NCI-H146 treated with DMSO at 0.1 percent for 48 hours (cell line): Measurements from ENCODE around the gene CNPY4.
A peak's percentile ranks its signal among the peaks of the same experiment; 100 is the strongest.

ENCODE experiments used
- DNase-seq: peaks from one replicate; lab custom pipeline; 2025; ENCODE audit not compliant: unreplicated experiment; lab: John Stamatoyannopoulos, UW

Gene CNPY4

DNA sequence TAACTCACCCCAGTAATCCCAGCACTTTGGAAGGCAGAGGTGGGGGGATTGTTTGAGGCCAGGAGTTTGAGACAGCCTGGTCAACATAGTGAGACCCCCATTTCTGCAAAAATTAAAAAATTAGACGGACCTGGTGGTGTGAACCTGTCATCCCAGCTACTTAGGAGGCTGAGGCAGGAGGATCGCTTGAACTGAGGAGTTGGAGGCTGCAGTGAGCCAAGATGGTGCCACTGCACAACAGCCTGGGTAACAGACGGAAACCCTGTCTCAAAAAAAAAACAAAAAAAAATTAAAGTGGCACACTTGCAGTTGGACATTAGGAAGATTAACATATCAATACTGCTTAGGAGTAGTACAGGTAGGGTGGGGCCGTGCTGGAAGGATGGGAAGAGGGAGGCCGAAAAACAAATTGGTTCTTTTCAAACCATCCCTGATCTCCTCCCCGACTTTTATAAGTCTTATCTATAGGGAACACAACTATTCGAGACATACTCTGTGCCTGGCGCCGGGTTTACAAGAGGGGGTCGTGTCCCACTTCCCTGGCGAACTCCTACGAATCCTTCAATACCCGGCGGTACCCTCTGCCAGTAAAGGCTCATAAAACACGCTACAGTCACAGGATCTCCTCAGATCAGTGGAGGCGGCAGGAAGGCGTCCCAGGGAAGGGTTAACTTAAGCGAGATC lies 904 bp upstream of the CNPY4 start:
- DNase-seq = no peak

DNA sequence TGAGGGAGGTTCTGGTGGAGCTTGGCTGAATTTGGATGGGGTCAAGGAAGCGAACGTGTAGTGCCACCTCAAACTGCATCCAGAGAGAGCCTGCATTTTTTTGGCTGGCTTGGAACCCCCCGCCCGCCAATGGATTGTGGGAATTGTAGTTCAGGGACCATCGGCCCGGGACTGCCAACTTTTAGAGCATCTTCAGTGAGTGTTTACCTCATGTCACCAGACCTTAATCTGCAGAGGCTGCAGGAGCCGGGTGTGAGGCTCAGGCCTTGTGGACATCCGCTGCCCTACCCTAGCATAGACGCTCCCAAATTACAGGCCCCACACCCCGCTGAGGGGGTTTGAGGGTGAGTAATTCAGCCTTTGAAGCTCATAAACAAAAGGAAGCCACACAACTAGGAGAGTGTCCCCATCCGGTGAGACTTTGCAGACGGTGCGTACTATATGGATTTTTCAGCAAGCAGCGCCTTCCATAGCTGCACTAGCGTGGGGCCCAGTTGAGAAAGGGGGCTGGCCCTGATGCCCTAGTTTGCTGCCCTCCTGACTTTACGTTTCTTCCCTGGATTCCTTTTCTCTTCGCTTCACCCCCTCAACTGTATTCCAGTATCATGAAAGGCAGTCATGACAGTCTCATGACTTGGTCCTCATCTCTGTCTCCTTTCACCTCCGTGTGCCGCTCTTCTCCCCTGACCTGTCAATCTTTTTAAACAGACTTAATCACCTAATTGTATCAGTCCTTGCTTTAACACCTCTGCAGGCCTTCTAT lies 717 bp downstream of the CNPY4 start:
- no peak for DNase-seq

DNA sequence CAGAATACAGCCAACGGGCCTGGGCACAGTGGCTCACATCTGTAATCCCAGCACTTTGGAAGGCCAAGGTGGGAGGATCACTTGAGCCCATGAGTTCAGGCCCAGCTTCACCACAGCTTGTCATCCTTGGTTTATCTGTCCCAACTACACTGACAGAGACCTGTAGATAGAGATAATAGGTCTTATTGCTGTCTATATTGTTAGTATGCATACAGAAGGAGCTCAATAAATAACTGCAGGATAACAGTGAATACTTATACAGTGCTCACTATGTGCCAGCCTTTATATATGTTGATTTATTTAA lies 1.3 kb downstream of the CNPY4 start:
- no peak for DNase-seq

DNA sequence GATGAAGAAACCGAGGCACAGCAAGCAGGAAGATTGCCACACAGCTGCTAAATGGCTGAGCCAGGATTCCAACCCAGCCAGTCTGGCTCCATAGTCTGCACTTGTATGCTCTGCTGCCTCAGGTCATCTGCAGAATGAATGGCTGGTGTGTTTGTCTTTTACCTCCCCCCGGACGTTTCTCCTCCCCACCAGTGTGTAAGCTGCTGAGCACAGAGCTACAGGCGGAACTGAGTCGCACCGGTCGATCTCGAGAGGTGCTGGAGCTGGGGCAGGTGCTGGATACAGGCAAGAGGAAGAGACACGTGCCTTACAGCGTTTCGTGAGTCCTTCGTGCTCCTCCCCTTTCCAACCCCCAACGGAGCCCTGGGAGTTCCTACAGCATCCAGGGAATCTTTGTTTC lies 2.6 kb downstream of the CNPY4 start:
- DNase-seq = no peak

DNA sequence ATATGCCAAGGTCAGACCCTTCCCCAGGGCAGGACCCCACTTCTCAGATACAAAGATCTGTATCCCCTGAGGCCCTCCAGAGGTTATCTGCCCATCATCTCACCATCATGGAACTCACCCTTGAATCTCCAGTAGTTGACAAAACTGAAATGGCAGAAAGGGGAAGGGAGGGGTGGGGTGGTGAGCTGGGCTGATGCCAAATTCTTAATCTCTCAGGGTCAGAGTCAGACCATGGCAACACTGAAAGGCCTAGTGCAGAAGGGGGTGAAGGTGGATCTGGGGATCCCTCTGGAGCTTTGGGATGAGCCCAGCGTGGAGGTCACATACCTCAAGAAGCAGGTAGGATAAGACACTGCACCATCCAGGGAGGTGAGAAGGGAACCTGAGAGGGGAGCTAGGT lies 3.1 kb downstream of the CNPY4 start:
- DNase-seq = no peak

DNA sequence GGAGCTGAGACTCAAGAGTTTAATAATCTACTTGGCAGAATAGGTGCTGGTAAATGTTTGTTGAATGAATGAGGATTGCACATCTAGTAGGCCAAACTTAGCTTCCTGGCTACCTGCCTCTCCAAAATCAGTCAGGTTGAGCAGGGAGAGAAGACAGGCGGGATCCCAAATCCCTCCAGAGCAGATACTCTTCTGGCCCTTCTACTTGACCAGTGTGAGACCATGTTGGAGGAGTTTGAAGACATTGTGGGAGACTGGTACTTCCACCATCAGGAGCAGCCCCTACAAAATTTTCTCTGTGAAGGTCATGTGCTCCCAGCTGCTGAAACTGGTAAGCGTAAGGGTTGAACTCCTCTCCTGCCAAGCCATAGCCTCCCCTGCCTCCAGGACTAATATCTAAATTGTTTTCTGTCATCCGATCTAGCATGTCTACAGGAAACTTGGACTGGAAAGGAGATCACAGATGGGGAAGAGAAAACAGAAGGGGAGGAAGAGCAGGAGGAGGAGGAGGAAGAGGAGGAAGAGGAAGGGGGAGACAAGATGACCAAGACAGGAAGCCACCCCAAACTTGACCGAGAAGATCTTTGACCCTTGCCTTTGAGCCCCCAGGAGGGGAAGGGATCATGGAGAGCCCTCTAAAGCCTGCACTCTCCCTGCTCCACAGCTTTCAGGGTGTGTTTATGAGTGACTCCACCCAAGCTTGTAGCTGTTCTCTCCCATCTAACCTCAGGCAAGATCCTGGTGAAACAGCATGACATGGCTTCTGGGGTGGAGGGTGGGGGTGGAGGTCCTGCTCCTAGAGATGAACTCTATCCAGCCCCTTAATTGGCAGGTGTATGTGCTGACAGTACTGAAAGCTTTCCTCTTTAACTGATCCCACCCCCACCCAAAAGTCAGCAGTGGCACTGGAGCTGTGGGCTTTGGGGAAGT lies 5.1 kb downstream of the CNPY4 start:
- DNase-seq = no peak

DNA sequence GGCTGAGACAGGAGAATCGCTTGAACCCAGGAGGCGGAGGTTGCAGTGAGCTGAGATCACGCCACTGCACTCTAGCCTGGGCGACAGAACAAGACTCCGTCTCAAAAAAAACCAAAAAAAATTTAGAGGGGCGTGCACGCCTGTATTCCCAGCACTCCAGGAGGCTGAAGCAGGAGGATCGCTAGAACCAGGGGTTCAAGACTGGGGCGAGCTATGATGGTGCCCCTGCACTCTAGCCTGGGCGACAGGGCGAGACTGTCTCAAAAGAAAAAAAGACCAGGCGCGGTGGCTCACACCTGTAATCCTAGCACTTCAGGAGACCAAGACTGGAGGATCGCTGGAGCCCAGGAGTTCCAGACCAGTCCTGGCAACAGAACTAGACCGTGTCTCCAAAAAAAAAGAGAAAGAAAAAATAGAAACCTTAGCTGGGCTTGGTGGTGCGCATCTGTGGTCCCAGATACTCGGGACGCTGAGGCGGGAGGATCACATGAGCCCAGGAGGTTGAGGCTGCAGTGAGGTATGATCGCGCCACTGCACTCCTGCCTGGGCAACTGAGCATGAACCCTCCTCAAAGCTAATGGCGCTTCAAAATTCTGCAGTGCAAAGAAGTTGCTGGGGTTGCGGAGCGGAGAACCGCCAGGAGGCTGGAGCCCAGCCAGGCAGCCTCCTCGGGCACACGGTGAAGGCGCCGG lies 7.0 kb downstream of the CNPY4 start:
- no peak for DNase-seq

DNA sequence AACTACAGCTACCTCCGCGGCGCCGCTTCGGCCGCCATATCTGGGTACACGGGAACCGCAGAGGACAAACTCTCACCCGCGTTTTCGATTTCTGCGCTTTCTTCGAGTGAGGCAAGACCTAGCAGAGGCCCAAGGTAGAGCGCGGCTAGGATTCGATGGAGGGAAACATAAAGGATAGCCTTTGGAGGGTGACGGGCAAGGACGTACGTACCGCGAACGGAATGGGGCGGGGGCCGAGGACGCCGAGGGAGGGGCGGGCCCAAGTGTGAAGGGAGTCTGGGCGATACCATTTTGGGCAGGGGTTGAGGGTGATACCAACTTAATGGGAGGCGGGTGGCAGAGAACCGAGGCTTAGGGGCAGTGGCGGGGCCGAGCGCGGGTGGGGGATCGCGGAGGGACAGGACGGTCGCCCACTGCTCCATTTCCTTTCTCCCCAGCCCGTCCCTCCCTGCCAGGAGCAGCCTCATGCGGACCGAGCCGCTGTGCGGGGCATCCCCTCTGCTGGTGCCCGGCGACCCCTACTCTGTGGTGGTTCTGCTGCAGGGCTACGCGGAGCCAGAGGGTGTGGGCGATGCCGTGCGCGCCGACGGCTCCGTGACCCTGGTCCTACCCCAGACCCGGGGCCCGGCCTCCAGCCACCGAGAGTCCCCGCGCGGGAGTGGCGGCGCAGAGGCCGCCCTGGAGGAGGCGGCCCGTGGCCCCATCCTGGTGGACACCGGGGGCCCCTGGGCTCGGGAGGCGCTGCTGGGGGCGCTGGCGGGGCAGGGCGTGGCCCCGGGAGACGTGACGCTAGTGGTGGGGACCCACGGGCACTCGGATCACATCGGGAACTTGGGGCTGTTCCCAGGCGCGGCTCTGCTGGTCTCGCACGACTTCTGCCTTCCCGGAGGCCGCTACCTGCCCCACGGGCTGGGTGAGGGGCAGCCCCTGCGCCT lies 7.8 kb downstream of the CNPY4 start, which contains the start of gene MBLAC1:
MBLAC1 (plus strand) TSS at position 37 of the 935 bp plus-strand sequence; CDS start at position 466, 429 bp downstream.
- DNase-seq = peak; percentile 75

DNA sequence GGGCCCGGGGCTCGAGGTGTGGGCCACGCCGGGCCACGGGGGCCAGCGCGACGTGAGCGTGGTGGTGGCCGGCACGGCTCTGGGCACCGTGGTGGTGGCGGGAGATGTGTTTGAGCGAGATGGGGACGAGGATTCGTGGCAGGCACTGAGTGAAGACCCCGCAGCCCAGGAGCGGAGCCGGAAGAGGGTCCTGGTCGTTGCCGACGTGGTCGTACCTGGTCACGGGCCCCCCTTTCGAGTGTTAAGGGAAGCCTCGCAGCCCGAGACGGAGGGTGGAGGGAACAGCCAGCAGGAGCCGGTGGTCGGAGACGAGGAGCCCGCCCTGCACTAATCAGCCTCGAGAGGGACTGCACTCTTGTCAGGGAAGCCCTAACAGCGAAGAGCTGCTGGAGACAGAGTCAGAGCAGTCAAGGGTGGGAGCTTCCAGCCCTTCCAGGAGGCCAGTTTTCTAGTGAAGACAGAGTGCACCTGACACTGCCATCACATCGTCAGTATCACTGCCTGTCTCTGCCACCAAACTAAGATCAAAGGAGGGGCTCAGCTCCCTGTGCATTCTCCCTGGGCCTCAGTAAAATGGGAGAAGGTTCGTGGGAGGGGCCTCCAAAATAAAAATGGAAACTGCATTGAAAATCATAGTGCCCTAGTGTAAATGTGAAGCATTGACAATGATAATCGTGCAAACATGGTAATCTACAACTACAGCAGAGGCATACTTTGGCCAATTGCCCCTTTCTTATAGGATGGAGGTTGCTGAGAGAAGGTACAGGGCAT lies 8.6 kb downstream of the CNPY4 start:
- no peak for DNase-seq

DNA sequence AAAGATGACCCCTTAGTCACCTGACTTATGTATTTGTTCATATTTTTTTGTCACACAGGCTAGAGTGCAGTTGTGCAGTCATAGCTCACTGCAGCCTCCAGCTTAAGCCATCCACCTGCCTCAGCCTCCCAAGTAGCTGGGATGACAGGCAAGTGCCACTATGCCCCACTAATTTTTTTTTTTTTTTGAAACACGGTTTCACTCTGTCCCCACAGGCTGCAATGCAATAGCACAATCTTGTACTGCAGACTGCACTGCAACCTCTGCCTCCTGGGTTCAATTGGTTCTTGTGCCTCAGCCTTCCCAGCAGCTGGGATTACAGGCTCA lies 9.2 kb downstream of the CNPY4 start:
- no peak for DNase-seq

DNA sequence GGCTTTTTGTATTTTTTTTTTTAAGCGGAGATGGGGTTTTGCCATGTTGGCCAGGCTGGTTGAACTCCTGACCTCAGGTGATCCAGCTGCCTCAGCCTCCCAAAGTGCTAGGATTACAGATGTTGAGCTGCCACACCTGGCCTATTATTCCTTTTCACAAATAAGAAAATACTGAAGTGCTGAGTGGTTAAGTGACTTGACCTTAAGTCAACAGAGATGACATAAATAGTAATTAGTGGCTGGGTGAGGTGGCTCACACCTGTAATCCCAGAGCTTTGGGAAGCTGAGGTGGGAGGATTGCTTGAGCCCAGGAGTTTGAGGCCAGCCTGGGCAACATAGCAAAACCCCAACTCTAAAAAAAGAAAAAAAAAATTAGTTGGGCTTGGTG lies 10.8 kb downstream of the CNPY4 start:
- DNase-seq = peak; percentile 81

DNA sequence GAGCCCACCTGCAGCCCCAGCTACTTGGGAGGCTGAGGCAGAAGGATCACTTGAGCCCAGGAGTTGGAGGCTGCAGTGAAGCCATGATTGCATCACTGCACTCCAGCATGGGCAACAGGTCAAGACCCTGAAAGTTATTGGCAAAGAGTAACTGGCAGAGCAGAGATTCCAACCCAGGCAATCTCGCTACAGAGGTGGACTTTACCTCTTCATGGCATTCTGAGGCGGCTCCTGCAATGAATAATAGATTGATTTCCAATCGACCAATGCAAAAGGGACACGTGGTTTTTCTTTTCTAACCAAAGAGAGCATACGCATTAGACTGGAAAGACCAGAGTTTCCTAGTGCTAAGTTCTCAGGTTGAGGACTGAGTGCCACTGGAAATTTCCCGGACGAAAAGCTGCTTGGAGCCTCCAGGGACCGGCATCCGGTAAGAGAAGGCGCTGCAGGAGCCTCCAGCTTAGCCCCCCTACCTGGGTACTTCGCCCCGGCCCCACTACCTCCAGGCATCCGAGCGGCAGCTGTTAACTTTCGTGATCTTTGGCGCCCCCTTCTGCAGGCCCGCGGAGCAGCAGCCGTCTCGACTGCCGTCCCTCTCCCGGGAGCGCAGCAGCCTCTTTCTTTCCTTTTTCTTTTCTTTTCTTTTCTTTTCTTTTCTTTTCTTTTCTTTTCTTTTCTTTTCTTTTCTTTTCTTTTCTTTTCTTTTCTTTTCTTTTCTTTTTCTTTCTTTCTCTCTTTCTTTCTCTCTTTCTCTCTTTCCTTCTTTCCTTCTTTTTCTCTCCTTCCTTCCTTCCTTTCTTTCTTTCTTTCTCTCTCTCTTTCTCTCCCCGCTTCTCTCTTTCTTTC lies 11.4 kb downstream of the CNPY4 start:
- DNase-seq = peak; percentile 51

DNA sequence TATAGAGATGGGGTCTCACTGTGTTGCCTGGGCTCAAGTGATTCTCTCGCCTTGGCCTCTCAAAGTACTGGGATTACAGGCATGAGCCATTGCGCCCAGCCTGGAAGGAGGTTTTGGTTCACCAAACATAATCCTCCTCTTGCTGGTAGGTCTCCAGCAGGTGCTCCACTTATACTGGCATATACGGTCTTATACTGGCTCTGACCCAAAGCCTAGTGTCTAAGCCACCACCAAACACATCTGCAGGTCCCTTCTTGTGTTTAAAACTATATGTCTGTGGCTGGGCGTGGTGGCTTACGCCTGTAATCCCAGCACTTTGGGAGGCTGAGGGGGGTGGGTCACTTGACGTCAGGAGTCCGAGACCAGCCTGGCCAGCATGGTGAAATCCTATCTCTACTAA lies 12.7 kb downstream of the CNPY4 start:
- DNase-seq = no peak

DNA sequence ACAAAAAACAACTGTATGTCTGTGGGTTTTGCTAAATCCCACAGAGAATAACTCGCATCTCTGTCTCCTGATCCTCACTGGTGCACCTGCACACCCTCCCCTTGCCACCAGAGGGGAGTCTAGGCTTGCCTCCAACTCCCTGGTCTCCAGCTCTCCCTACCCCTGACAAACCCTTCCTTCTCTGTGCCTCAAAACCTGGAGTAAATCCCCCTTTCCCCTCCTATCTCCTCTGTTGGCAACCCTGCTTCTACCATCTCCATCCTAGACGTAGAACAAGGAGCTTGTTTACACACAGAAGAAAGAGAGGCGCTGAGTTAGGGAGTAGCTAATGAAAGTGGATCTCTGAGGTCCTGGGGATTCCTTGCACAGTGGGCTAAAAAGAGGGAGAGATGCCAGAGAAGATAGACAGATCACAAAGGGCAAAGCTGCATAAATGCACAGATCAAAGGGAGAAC lies 13.3 kb downstream of the CNPY4 start:
- DNase-seq = peak; percentile 30

DNA sequence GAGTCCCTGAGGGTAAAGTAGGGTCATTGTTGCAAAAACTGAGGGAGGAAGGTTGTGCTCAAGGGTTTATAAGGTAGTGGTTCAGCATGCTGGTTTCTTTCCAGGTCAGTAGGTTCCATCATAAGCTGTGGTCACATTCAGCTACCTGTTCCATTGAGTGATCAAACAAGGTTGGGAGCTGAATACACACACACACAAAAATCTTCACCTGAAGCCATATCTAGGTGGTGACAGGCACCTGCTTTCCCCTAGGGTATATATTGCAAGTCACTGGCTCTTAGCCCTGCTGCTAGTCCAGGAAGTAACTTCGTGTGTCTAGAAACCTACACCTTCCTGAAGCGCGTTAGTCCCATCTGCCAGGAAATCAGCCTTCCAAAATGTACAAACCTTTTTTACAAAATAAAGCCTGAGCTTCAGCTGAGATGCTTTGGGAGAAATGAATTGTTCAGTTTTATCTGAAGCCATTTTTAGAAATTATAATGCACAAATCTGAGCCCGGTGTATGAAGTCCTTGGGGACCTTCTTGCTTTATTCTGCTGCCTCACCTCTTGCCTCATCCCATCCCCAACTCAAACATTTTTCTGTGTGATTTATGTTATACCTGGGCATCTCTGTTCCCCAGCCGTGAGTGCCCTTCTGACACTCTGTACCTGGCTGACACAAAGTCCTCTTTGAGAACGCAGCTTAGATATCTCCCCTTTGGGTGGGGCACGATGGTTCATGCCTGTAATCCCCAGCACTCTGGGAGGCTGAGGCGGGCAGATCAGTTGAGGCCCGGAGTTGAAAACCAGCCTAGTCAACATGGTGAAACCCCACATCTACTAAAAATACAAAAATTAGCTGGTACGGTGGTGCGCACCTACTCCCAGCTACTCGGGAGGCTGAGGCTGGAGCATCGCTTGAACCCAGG lies 18.7 kb downstream of the CNPY4 start:
- peak; percentile 27 for DNase-seq

DNA sequence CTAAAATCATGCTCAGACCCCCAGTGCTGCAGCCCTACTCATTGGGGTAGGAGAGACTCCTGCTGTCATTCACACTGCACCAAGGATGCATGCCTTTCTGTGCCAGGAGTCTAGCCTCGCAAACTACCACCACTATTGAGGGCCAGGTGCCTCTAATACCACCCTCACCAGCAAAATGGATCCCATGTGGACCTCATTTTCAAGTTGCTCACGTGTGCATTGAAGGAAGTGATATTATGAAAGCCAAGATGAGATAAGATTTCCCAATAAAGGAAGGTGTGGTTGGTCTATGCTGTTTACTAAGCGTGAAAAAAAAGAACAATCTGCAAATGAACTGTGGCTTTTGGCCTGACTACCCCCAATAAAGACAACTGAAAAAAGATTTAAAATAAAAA lies 22.1 kb downstream of the CNPY4 start:
- no peak for DNase-seq

DNA sequence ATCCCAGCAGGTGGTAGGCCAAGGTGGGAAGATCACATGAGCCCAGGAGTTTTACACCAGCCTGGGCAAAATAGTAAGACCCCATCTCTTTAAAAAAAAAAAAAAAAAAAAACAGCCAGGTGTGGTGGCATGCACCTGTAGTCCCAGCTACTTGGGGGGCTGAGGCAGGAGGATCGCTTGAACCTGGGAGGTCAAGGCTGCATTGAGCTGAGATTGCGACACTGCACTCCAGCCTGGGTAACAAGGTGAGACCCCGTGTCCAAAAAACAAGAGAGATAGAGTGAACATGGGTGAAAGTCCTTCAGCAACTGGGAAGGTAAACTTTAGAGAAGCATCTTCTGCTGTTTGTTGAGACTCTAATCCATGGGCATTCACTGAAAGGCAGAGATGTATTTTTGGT lies 23.0 kb downstream of the CNPY4 start:
- no peak for DNase-seq
